Non-pigmented ciliary epithelial cell (primary cell): ENCODE measurements around the gene DDO.
"Not testable (repeated sequence)": the region's sequence is repeated elsewhere in the genome, so short reads cannot be mapped to it uniquely, and the experiment has no call there.

Experiments
- DNase-seq: peaks from one replicate; pipeline ENCODE4 v3.0.0-alpha.2; 2010; ENCODE audit warnings: low read depth

DDO gene

GRCh38 chr6:110366975-110367374, 48.4 kb downstream of the DDO start:
- no peak for DNase-seq

- DNase-seq, result no peak
Observed at GRCh38 chr6:110366256-110366655, 49.1 kb downstream of the DDO start.

- no peak for DNase-seq
Observed at GRCh38 chr6:110364364-110365105, 50.8 kb downstream of the DDO start.

DNA sequence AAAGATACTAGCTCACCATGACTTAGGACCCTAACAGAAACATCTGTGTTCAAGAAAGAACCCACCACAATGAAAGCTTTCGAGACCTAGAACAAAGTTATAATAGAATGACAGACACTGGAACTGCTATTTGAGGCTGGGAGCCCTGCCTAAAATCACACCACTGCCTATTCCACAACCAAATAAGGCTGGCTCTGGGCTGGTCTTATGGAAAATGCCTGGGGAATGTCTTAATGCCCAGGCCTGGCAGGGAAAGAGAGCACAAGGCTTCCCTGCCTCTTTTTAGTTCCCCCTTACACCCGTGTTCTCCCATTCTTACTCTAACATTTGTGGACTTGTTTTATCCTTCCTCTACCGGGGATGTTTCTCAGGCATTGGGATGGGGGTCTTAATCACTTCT, 51.6 kb downstream of the DDO start:
- no peak for DNase-seq

GRCh38 chr6:110360676-110361075, 54.7 kb downstream of the DDO start:
- DNase-seq, result no peak

GRCh38 chr6:110359556-110359955, 55.8 kb downstream of the DDO start:
- no peak for DNase-seq

DNA sequence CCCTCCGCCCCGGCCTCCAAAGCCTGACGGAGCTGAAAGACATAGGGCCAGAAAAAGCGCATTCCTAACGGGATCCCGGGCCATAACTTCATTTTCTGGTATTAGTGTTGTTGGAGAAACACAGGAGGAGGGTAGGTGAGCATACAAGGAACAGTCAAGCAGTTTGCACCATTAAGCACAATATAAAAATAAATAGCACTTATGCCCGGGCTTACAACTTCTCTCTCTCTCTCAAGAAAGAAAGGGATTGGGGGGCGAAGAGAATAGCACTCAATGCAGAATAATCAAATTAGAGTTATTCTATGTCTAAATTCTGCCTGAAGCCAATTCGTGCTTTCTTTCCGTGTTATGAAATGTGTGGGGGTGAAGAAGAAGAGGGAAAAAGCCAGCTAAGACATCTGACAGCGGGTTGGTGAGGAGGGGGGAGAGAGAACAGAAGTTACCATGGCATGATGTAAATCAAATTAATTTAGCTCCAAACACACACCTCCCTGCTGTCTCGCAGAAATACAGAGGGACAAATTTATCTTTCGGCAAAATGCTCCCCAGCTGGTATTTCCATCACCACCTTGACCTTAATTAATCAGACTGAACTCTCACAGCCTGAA, 56.7 kb downstream of the DDO start:
- DNase-seq, result no peak

- DNase-seq, result no peak
Observed at GRCh38 chr6:110357664-110358552, 57.5 kb downstream of the DDO start, which contains the start of gene METTL24. TSS of gene METTL24 (minus strand) at chr6:110358349. CDS start at chr6:110358272, 77 bp downstream.

DNA sequence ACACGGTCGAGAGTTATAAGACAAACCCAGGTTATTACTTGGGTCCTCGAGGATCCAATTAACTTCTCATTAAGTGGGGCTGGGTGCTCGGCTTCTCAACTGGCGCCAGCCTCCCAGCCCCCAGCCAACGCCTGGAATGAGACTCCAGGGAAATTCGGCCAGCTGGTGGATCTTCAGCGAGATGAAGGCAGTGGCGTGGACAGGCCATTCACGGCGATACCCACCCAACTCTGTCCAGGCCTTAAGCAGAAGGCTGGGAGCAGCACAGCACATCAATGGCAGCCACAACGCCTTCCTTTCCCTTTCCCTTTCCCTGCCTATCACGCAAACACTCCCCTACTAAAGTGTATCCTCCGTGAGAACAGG, 58.1 kb downstream of the DDO start:
- no peak for DNase-seq

- no peak for DNase-seq
Observed at GRCh38 chr6:110356778-110357177, 58.6 kb downstream of the DDO start.

DNA sequence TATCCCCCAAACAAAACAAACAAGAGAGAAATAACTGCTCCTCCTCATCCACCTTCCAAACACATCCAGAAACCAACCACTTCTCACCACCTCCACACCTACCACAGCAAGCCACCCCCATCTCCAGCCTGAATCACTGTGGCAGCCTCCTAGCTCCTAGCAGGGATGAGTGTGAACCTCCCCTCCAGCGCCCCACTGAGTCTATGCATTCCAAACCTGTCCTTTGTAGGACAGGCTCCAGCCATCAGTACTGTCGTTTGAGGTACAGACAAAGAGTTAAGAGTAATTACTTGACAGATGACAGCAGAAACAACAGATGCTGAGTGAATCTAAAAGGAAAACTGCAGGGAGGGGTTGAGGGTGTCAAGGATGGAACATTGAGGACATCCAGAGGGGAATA, 59.6 kb downstream of the DDO start:
- DNase-seq, result no peak

- no peak for DNase-seq
Observed at GRCh38 chr6:110355022-110355421, 60.4 kb downstream of the DDO start.

GRCh38 chr6:110354153-110354552, 61.2 kb downstream of the DDO start:
- no peak for DNase-seq

GRCh38 chr6:110353457-110354001, 61.8 kb downstream of the DDO start:
- no peak for DNase-seq

GRCh38 chr6:110352563-110353262, 62.7 kb downstream of the DDO start:
- peak; percentile 37 for DNase-seq

- no peak for DNase-seq
Observed at GRCh38 chr6:110351986-110352385, 63.4 kb downstream of the DDO start.

- no peak for DNase-seq
Observed at GRCh38 chr6:110351546-110351945, 63.8 kb downstream of the DDO start.

- DNase-seq, result not testable (repeated sequence)
Observed at GRCh38 chr6:110350593-110350992, 64.8 kb downstream of the DDO start.

DNA sequence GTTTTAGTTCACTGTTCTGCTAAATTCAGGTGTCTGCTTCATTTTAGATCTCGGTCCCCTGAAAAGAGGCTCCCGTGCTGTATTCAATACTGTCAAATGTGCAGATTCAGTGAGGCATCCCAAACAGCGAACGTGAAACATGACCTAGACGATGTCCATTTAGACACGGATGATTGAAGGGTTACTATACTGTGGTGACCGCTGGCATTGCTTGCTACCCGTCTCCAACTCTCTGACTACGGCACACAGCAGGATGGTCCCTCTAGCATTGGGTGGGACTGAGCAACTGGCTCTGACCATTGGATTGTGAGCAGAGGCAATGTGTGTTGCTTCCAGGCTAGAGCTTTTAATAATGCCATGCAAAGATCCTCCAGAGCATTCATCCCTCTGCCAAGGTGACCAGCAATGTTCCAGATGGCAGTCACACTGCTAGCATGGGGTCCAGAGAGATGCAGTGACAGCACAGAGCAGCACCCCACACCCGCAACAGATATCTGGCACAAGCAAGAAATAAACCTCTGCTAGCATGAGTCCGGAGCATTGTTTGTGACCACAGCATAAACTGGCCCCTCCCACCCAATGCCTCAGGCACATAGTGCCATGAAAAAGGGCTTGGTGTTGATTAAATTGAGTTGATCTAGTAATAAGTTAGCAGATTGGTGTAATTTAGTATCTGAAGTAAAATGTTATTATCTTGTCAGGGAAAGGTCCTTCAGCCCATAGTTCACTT, 66.2 kb downstream of the DDO start:
- no peak for DNase-seq

DNA sequence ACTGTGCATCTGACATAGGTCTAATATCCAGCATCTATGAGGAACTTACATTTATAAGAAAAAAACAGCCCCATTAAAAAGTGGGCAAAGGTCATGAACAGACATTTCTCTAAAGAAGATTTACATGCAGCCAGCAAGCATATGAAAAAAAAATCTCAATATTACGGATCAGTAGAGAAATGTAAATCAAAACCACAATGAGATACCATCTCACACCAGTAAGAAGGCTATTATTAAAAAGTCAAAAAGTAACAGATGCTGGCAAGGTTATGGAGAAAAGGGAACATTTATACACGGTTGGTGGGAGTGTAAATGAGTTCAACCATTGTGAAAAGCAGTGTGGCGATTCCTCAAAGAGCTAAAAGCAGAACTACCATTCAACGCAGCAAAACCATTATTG, 70.3 kb downstream of the DDO start:
- no peak for DNase-seq

DNA sequence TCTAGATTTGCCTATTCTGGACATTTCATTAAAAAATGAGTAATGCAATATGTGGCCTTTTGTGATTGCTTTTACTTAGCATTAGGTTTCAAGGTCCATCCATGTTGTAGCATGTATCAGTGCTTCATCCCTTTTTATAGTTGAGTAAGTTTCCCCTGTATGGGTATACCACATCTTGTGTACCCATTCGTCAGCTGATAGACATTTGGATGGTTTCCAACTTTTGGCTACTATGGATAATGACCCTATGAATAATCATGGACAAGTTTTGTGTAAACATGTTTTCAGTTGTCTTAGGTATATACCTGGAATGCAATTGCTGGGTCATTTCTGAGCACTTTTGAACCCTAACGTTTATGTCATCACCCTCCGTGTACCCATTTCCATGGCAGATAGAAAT, 72.6 kb downstream of the DDO start:
- no peak for DNase-seq
